ENCODE data around the gene WDFY3.

Gene WDFY3

GRCh38 chr4:84895283-84895682 is 71.2 kb downstream of the WDFY3 start:
- TF ChIP-seq CTCF (conservative IDR thresholded peaks at IDR 0.05): no peak
- H3K27ac ChIP-seq: peak overlapping the region; percentile 54

DNA sequence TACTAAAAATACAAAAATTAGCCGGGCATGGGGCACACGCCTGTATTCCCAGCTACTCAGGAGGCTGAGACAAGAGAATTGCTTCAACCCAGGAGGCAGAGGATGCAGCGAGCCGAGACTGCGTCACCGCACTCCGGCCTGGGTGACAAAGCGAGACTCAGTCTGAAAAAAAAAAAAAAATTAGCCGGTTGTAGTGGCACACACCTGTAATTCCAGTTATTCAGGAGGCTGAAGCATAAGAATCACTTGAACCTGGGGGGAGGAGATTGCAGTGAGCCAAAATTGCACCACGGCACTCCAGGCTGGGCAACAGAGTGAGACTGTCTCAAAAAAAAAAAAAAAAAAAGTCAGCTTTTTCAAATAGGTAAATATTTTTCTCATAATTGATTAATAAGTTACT is 71.9 kb downstream of the WDFY3 start:
- H3K27ac ChIP-seq: peak overlapping the region; percentile 54
- TF ChIP-seq CTCF (conservative IDR thresholded peaks at IDR 0.05): no peak

DNA sequence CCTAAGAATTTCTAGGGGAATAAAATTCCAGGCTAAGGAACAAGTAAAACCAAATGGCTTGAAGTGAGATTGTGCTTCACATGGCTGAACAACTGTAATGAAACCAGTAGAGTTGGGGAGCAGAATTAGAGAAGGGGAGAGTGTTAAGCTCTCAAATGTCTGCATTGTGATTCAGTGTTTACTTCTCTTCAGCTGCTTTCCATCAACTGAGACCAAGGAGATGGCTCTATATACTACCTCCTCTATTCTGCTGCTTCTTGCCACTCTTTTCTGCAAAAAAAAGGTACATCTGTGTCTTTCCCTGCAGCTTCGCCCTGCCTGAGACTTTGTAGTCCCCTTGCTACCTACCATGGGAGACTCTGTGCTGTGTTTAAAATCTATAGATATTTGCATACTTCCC is 73.5 kb downstream of the WDFY3 start:
- TF ChIP-seq CTCF (conservative IDR thresholded peaks at IDR 0.05): no peak
- H3K27ac ChIP-seq: peak overlapping the region; percentile 54

DNA sequence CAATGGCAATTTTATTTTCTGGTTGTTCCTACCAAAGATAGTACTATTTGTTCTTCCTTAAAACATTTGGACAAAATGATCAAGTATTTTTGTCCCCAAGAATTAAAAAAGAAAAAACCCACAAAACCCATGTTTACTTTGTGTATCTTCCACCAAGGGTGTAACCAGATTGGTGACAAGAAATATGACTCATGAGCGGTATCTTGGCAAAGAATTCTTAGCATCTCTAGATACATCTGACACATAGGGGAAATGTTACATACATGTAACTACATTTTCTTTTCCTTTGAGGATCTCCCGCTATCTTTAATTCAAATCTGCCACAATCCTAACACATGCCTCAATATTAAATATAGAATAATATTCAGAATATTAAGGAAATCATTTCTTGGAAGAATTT is 78.7 kb downstream of the WDFY3 start:
- no peak overlapping the region for H3K27ac ChIP-seq

DNA sequence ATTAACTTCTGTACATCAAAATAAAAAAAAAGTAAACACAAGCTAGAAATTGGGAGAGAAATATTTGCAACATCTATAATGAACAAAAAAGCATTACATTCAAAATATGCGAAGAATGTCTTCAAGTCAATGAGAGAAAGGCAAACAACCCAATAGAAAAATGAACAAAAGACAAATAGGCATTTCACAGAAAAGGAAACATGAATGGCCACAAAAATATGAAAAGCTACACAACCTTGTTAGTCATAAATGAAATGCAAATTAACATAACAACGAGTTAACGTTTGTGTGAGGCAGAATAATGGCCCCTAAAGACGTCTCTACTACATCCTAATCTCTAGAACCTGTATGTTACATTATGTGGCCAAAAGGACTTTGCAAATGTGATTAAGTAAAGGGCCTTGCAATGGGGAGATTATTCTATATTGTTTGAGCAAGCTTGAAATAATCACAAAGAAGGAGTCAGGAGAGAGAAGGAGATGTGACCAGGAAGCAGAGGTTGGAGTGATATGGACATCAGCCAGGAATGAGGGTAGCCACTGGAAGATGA is 86.8 kb downstream of the WDFY3 start:
- no peak overlapping the region for H3K27ac ChIP-seq
- TF ChIP-seq CTCF (conservative IDR thresholded peaks at IDR 0.05): no peak

More for the DNA sequence above, 78.7 kb downstream of the WDFY3 start:
- TF ChIP-seq CTCF (conservative IDR thresholded peaks at IDR 0.05): no peak

DNA sequence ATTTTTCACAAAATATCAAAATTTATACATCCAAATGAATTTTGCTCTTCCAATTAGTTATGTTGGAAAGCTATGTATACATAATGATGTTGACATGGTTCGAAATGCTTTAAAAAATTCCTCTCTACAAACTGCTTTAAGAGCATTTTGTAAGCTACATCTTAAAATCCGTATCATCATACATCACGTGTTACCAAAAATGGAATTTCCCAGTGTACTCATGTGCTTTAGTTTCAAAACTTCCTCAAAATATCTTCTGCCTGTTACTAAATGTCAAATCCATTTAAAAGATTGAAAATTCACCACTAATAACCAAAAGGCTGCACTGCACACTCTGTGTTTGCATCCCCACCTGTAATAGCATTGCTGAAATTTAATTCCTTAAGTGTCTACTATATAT is 87.9 kb downstream of the WDFY3 start:
- no peak overlapping the region for H3K27ac ChIP-seq
- TF ChIP-seq CTCF (conservative IDR thresholded peaks at IDR 0.05): no peak

DNA sequence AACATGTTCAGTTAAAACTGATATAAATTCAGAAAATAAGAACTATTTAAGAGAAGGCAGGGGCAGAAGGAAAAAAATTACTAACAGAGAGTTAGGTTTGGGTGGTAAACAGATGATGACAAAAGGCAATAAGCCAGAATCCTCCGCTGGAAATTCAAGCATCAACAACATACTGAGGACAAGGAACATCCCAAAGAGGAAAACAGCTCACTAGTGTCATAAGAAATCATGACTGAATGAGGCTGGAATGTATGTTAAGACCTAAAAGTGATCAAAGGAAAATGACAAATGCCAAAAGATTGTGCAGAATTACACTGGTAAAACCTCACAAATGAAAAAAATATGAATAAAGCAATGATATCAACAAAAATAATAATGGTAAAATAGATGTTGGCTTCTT is 88.4 kb downstream of the WDFY3 start:
- H3K27ac ChIP-seq: no peak overlapping the region

More for the DNA sequence above, 88.4 kb downstream of the WDFY3 start:
- no peak for TF ChIP-seq CTCF (conservative IDR thresholded peaks at IDR 0.05)
